ENCODE measurements around the gene RRP1.
"Not testable (repeated sequence)": the region's sequence is repeated elsewhere in the genome, so short reads cannot be mapped to it uniquely, and the experiment has no call there.

Gene RRP1

DNA sequence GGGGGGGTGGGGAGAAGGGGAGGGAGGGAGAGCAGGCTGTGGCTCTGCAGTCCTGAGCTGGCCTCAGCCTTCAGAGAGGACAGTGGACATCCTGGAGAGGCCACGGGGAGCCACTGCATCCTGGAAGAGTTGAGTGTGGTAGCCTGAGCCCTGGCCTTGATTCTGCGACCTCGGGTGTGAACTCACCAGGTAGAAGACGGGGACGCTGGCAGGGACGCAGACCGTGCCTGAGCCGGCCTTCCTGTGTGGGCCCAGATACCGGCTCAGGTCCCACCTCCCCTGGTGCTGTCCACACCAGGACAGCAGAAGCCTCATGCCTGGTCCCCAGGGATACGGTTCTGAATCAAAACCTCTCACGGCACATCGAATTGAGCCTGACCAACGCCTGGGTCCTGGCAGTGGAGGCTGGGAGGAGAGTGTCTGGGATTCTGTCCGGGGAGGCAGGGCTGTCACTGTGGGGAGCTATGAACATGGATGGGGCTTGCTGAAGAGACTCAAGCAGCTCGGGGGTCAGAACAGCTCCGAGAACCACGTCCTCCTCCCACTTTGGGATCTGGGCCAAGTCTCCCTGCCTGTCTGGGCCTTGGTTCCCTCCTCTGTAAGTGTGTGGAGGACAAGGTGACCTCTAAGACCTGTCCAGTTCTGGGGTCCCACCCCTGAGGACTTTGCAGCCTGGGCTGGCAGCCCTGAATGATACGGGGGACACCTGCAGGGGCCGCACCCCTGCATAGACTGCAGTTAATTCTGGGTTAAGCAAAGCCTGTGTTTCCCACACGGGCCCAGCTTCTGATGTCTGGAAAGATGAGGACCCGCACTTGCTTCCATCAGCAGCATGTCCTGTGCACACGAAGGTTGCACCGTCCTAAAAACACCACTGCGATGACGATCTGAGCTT is 30.4 kb downstream of the RRP1 start:
- DNase-seq: no peak

GRCh38 chr21:43820466-43820865 is 31.1 kb downstream of the RRP1 start:
- DNase-seq: no peak

DNA sequence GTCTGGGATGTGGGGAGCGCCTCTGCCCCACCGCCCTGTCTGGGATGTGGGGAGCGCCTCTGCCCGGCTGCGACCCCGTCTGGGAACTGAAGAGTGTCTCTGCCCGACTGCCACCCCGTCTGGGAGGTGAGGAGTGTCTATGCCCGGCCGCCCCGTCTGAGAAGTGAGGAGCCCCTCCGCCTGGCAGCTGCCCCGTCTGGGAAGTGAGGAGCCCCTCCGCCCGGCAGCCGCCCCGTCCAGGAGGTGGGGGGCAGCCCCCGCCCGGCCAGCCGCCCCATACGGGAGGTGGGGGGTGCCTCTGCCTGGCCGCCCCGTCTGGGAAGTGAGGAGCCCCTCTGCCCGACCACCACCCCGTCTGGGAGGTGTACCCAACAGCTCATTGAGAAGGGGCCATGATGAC is 32.8 kb downstream of the RRP1 start:
- not testable (repeated sequence) for DNase-seq

DNA sequence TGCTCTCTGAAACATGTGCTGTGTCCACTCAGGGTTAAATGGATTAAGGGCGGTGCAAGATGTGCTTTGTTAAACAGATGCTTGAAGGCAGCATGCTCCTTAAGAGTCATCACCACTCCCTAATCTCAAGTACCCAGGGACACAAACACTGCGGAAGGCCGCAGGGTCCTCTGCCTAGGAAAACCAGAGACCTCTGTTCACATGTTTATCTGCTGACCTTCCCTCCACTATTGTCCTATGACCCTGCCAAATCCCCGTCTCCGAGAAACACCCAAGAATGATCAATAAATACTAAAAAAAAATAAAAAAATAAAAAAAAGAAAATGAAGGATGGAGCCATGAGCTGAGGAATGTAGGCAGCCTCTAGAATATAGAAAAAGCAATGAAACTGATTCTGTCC is 33.4 kb downstream of the RRP1 start:
- DNase-seq: not testable (repeated sequence)

GRCh38 chr21:43824333-43825241 is 35.2 kb downstream of the RRP1 start:
- no peak for DNase-seq

GRCh38 chr21:43825242-43825935 is 36.0 kb downstream of the RRP1 start:
- no peak for DNase-seq

- DNase-seq: no peak
These were observed 36.7 kb downstream of the RRP1 start for GRCh38 chr21:43825936-43826622.

DNA sequence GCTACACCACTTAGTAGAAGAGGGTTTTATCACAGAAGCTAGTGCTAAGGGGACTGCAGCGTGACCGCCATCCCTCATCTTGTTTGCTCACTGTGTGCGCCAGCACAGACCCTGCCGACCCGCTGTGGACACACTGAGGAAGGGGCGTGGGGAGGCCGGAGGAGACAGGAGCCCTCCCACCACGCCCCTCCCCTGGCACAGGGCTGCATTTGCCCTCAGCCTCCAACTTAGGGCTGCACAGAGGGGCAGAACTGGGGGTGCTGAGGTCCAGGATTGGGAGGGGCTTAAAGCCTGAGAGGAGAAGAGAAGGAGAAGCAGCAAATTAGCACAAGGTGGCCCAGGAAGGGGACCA is 37.2 kb downstream of the RRP1 start:
- DNase-seq: no peak

- DNase-seq: no peak
These were observed 37.7 kb downstream of the RRP1 start for GRCh38 chr21:43827015-43827611.

GRCh38 chr21:43829161-43829560 is 39.8 kb downstream of the RRP1 start:
- no peak for DNase-seq

GRCh38 chr21:43829575-43830119 is 40.3 kb downstream of the RRP1 start:
- no peak for DNase-seq

GRCh38 chr21:43832158-43832550 is 42.8 kb downstream of the RRP1 start:
- DNase-seq: no peak

- no peak for DNase-seq
These were observed 43.3 kb downstream of the RRP1 start for GRCh38 chr21:43832648-43833047.

GRCh38 chr21:43834146-43834905 is 44.9 kb downstream of the RRP1 start:
- no peak for DNase-seq

DNA sequence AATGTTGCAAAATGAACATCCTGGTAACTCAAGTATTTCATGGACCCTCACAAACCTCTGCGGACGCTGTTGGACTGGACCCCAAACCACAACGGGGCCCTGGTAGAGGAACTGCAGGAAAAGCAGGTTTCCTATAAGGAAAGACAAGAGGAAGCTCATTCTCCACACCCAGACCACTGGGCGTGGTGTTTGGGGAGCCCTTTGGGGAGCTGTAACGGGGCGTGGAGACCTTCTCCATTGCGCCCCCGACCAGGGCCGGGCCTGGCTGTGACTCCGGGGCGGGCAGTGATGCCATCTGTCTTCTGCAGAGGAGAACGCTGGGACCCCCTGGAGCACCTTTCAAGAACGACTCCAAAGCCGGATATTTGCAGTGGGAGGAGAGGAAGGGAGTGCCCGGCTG is 45.7 kb downstream of the RRP1 start:
- no peak for DNase-seq

DNA sequence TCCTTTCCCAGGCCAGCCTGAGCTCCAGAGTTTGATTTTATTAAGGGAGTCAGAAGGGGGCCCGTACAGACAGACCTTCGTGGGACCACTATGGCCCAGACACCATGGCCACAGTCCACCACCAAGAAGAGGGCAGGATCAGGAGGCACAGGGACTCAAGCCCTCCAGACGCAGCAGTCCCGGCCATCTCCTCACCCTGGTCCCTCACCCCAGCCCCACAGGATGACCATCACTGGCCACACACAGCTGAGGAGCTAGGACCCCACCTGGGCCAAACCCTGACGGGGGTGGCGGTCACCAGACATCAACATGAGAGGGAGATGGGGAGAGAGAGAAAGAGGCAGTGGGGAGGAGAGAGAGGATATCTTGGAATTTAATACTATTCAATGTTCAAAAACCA is 46.5 kb downstream of the RRP1 start:
- DNase-seq: no peak

- DNase-seq: no peak
These were observed 47.2 kb downstream of the RRP1 start for GRCh38 chr21:43836616-43837015.

GRCh38 chr21:43840259-43840658 is 50.9 kb downstream of the RRP1 start:
- no peak for DNase-seq

DNA sequence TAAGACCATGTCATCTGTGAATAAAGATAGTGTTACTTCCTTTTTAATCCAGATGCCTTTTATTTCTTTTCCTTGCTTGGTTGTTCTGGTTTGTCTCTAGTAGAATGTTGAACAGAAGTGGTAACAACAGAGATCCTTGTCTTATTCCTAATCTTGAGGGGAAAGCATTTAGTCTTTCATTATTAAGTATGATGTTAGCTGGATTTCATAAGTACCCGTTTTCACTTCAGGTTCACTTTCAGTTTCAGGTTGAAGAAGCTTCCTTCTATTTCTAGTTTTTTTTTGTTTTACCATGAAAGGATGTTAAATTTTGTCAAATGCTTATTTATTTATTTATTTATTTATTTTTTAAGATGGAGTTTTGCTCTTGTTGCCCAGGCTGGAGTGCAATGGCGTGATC is 53.4 kb downstream of the RRP1 start:
- DNase-seq: peak; percentile 9

DNA sequence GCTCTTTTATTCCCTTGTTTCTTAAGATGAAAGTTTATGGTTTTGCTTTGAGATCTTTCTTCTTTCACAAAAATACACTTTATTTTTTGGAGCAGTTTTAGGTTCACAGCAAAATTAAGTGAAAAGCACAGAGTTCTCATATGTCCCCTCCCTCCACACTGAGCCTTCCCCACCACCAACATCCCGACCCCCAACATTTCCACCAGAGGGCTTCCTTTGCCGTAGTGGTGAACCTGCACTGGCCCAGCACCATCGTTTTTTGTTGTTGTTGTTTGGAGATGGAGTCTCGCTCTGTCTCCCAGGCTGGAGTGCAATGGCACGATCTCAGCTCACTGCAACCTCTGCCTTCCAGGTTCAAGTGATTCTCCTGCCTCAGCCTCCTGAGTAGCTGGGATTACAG is 55.5 kb downstream of the RRP1 start:
- DNase-seq: not testable (repeated sequence)

DNA sequence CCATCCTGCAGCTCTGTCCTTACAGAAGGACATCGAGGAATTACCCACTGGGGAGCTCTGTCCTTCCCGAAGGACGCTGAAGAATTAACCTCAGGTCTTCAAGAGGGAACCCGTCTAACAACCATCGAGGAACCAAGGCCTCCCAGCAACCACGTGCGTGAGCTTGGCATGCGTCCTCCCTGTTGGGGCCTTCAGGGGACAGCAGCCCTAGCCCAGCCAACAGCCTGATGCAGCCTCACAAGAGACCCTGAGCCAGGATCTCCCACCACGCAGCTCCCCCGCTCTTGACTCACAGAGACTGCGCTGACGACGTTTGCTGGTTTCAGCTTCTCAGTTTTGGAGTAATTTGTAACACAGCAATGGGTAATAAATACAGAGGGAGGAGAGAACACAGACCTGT is 56.0 kb downstream of the RRP1 start:
- no peak for DNase-seq
